HL-60 (cell line): ENCODE results near the gene MYH16.

Experiments used
- DNase-seq, 2 experiments: peaks; one replicate each; pipeline ENCODE4 v3.0.0-alpha.2; 2010 to 2020; ENCODE audit warnings: low read depth in 1 of 2, low spot score in 1 of 2
- H3K27ac ChIP-seq: fragments of 250-450 bp; sonication (Bioruptor Pico); replicated peaks from 2 replicates; pipeline ENCODE4 v1.5.1; 2020; ENCODE audit warnings: mild to moderate bottlenecking, moderate library complexity
- H3K27me3 ChIP-seq: fragments of 250-450 bp; sonication (Bioruptor Pico); 2 replicates; pipeline ENCODE4 v1.5.1; 2021; ENCODE audit warnings: mild to moderate bottlenecking, moderate library complexity; ENCODE audit not compliant: insufficient read depth, poor library complexity, severe bottlenecking
- H3K4me3 ChIP-seq: replicated peaks from 2 replicates; pipeline ENCODE4 v1.5.1; 2011; ENCODE audit warnings: mild to moderate bottlenecking, control low read depth, low read length; ENCODE audit not compliant: insufficient read depth
- CTCF ChIP-seq: IDR thresholded peaks from one replicate; pipeline ENCODE4 v1.5.1; 2011; ENCODE audit warnings: low read length, control low read depth, inconsistent platforms; ENCODE audit not compliant: insufficient read depth
- GABPA ChIP-seq: IDR thresholded peaks from 2 replicates; pipeline ENCODE4 v1.6.1; 2012; ENCODE audit warnings: low read depth
- POLR2AphosphoS5 ChIP-seq: IDR thresholded peaks from 2 replicates; pipeline ENCODE4 v1.6.1; 2012; ENCODE audit warnings: low read depth
- SPI1 ChIP-seq: IDR thresholded peaks from 2 replicates; pipeline ENCODE4 v1.6.1; 2012; ENCODE audit warnings: low read depth, mild to moderate bottlenecking, borderline replicate concordance
- TF ChIP-seq, protein P1 (sequence below): IDR thresholded peaks from 2 replicates; pipeline ENCODE4 v1.6.1; 2012; ENCODE audit warnings: low read depth; ENCODE audit not compliant: insufficient replicate concordance

MYH16 gene

DNA sequence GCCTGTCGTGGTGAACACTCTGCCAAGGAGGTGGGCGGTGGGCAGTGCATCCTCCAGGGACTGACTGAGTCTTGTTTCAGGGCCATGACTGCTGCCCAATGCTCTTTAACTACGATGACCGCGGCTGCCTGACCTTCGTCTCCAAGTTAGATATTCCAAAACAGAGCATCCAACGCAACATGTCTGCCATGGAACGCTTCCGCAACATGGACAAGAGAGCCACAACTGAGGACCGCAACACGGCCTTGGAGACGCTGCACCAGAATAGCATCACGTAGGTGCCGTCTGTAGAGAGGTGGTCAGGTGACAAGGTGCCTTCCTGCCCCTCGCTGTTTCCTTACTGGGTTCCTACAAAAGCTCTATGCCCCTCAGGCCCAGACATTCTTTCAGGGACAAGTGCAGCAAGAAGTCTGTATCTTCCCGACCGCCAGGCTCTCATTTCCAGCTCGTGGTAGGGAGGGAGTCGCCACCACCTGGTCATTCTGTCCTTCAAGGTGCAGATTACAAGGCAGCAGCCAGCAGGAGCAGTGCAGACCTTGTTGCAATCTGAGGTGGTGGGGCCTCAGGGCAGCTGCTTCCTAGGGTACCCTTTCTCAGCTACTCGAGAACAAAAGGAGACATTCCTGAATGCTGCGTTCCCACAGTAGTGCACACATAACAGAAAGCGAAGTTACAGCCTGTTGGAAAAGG, 87.0 kb downstream of the MYH16 start:
- TF ChIP-seq, protein P1, sequence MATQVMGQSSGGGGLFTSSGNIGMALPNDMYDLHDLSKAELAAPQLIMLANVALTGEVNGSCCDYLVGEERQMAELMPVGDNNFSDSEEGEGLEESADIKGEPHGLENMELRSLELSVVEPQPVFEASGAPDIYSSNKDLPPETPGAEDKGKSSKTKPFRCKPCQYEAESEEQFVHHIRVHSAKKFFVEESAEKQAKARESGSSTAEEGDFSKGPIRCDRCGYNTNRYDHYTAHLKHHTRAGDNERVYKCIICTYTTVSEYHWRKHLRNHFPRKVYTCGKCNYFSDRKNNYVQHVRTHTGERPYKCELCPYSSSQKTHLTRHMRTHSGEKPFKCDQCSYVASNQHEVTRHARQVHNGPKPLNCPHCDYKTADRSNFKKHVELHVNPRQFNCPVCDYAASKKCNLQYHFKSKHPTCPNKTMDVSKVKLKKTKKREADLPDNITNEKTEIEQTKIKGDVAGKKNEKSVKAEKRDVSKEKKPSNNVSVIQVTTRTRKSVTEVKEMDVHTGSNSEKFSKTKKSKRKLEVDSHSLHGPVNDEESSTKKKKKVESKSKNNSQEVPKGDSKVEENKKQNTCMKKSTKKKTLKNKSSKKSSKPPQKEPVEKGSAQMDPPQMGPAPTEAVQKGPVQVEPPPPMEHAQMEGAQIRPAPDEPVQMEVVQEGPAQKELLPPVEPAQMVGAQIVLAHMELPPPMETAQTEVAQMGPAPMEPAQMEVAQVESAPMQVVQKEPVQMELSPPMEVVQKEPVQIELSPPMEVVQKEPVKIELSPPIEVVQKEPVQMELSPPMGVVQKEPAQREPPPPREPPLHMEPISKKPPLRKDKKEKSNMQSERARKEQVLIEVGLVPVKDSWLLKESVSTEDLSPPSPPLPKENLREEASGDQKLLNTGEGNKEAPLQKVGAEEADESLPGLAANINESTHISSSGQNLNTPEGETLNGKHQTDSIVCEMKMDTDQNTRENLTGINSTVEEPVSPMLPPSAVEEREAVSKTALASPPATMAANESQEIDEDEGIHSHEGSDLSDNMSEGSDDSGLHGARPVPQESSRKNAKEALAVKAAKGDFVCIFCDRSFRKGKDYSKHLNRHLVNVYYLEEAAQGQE, result no peak
- TF ChIP-seq GABPA (no peak), SPI1 (no peak), POLR2AphosphoS5 (no peak), CTCF (no peak)
- Histone ChIP-seq H3K27me3 (no peaks in the 10 kb centered on the region), H3K4me3 (no peak overlapping the region), H3K27ac (no peak overlapping the region)
- DNase-seq, result no peak
